MM.1S (cell line): ENCODE results near the gene PKMYT1.

Experiments
- EZH2 ChIP-seq: fragments of 300-600 bp; sonication (generic); optimal IDR thresholded peaks from 2 replicates; pipeline ENCODE3; 2017; ENCODE audit warnings: low read depth, mild to moderate bottlenecking, antibody characterized with exemption, low read length, mixed read lengths
- EZH2phosphoT487 ChIP-seq: fragments of 300-600 bp; sonication (generic); IDR thresholded peaks from 2 replicates; pipeline ENCODE4 v1.6.1; 2018; ENCODE audit warnings: antibody characterized with exemption, low read length
- TF ChIP-seq, protein P1 (sequence below): fragments of 300-600 bp; sonication (generic); IDR thresholded peaks from 2 replicates; pipeline ENCODE4 v1.5.1; 2016; ENCODE audit warnings: antibody characterized with exemption, low read length, mixed read lengths

DNA sequence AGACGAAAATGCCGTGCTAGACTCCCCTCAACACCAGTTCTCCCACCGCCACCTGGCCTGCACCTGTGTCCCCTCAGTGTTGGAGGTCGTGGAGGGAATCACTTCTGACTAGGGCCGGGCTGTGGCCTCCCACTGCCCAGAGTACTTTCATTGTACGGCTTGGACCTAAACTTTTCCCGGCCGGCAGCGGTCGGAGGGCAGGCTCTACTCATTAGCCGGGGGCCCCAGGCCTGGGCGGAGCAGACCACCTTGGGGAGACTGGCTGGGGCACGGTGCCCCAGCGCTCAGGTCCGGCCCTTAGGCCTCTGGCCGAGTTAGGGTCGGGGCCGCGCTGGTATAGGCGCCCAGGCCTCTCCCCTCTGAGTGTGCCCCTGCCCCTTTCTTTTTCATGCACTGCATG, 37.1 kb upstream of the PKMYT1 start:
- TF ChIP-seq, protein P1, sequence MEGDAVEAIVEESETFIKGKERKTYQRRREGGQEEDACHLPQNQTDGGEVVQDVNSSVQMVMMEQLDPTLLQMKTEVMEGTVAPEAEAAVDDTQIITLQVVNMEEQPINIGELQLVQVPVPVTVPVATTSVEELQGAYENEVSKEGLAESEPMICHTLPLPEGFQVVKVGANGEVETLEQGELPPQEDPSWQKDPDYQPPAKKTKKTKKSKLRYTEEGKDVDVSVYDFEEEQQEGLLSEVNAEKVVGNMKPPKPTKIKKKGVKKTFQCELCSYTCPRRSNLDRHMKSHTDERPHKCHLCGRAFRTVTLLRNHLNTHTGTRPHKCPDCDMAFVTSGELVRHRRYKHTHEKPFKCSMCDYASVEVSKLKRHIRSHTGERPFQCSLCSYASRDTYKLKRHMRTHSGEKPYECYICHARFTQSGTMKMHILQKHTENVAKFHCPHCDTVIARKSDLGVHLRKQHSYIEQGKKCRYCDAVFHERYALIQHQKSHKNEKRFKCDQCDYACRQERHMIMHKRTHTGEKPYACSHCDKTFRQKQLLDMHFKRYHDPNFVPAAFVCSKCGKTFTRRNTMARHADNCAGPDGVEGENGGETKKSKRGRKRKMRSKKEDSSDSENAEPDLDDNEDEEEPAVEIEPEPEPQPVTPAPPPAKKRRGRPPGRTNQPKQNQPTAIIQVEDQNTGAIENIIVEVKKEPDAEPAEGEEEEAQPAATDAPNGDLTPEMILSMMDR, result no peak
- TF ChIP-seq EZH2 (no peak), EZH2phosphoT487 (no peak)
